Activated T-cell treated with anti-CD3 and anti-CD28 coated beads, Interleukin-2, amount 50 U/mL, for 1 hour (primary cell): ENCODE data around the gene BOLA1.
"Not testable (repeated sequence)": the region's sequence is repeated elsewhere in the genome, so short reads cannot be mapped to it uniquely, and the experiment has no call there.

Source experiments
- DNase-seq: peaks from one replicate; pipeline ENCODE4 v3.0.0-alpha.2; 2020

The BOLA1 gene

GRCh38 chr1:149899460-149900284 lies at the start of gene BOLA1:
Gene BOLA1 (plus strand): TSS chr1:149899568. CDS start chr1:149900060, 492 bp downstream.
- DNase-seq: peak; percentile 79

- no peak for DNase-seq
Measured at GRCh38 chr1:149849947-149850360, 49.4 kb upstream of the BOLA1 start.

- DNase-seq: not testable (repeated sequence)
Measured at GRCh38 chr1:149850732-149851345, 48.5 kb upstream of the BOLA1 start.

GRCh38 chr1:149851585-149852213 lies 47.7 kb upstream of the BOLA1 start:
- not testable (repeated sequence) for DNase-seq

GRCh38 chr1:149852263-149852662 lies 47.1 kb upstream of the BOLA1 start:
- not testable (repeated sequence) for DNase-seq

GRCh38 chr1:149860271-149860670 lies 39.1 kb upstream of the BOLA1 start:
- not testable (repeated sequence) for DNase-seq

- DNase-seq: not testable (repeated sequence)
Measured at GRCh38 chr1:149860684-149861496, 38.5 kb upstream of the BOLA1 start.

- not testable (repeated sequence) for DNase-seq
Measured at GRCh38 chr1:149861497-149862054, 37.8 kb upstream of the BOLA1 start.

GRCh38 chr1:149866887-149867286 lies 32.5 kb upstream of the BOLA1 start:
- DNase-seq: not testable (repeated sequence)

GRCh38 chr1:149873060-149873459 lies 26.3 kb upstream of the BOLA1 start:
- not testable (repeated sequence) for DNase-seq

- no peak for DNase-seq
Measured at GRCh38 chr1:149877211-149877946, 22.0 kb upstream of the BOLA1 start.

- no peak for DNase-seq
Measured at GRCh38 chr1:149879556-149879955, 19.8 kb upstream of the BOLA1 start.

- DNase-seq: no peak
Measured at GRCh38 chr1:149881876-149882275, 17.5 kb upstream of the BOLA1 start.

GRCh38 chr1:149883598-149884247 lies 15.6 kb upstream of the BOLA1 start:
- DNase-seq: no peak

GRCh38 chr1:149884433-149885338 lies 14.7 kb upstream of the BOLA1 start:
- no peak for DNase-seq

- DNase-seq: peak; percentile 72
Measured at GRCh38 chr1:149885339-149886120, 13.8 kb upstream of the BOLA1 start.

- not testable (repeated sequence) for DNase-seq
Measured at GRCh38 chr1:149886121-149886395, 13.3 kb upstream of the BOLA1 start.

GRCh38 chr1:149886396-149887195 lies 12.8 kb upstream of the BOLA1 start:
- peak; percentile 81 for DNase-seq

- DNase-seq: not testable (repeated sequence)
Measured at GRCh38 chr1:149887196-149887455, 12.2 kb upstream of the BOLA1 start.
